ENCODE measurements around the gene SLC22A23. TPM values are rescaled to one million over a fixed set of nuclear protein-coding genes. Genes with fewer than 3 reads are reported as not detected.

Gene SLC22A23
- total RNA-seq, 1 donor from 2014 or later, result 27.8 TPM

DNA sequence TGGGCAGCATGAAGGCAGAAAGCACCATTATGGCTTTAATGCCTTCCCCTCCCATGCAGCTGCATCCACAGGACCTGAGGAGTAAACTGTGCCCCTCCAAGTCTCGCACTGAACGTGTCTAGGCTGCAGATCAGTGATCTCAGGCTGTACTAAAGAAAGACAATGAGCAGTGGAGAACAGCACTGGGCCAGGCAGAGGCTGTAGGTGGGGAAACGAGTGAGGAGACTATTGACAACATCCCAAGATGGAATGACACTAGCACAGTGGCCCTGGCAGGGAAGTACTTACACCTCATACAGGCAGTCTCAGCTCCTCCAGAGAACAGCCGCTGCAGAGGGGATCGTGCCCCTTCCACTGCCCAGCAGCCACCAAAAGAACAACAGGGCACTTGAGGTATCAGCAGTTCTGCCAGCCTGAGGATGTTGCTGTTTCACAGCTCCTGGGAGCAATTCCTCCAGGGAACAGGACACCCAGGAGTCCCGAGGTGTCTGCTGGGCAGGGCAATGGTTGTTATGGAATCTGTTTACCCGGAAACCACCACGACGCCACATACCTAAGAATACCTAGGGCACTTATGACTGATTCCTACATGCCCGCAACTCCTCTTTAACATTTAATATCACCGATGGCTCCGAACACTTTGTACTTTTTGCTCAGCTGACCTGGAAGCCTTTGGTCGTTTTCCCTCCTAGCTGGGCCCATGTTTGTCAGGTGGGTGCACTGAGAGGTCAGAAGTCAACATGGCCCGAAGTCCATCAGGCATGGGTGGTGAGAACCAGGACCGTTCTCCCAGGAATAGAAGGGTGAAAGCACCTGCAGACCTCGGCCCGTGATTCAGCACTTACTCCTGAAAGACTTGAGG, 79.1 kb downstream of the SLC22A23 start:
- H3K36me3 ChIP-seq, result no peaks in the 10 kb centered on the region
- DNase-seq (peak; percentile 55), ATAC-seq (peak; percentile 90)
- H3K27ac ChIP-seq, result peak overlapping the region; percentile 56
- H3K4me1 ChIP-seq, result peaks cover 15% of the 10 kb centered on the region
- TF ChIP-seq, protein P1, sequence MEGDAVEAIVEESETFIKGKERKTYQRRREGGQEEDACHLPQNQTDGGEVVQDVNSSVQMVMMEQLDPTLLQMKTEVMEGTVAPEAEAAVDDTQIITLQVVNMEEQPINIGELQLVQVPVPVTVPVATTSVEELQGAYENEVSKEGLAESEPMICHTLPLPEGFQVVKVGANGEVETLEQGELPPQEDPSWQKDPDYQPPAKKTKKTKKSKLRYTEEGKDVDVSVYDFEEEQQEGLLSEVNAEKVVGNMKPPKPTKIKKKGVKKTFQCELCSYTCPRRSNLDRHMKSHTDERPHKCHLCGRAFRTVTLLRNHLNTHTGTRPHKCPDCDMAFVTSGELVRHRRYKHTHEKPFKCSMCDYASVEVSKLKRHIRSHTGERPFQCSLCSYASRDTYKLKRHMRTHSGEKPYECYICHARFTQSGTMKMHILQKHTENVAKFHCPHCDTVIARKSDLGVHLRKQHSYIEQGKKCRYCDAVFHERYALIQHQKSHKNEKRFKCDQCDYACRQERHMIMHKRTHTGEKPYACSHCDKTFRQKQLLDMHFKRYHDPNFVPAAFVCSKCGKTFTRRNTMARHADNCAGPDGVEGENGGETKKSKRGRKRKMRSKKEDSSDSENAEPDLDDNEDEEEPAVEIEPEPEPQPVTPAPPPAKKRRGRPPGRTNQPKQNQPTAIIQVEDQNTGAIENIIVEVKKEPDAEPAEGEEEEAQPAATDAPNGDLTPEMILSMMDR (IDR thresholded peaks at IDR 0.05), result no peak
- no peak overlapping the region for H3K4me3 ChIP-seq
- intact Hi-C loops (cut with DNase I), result no loop called here
- no peaks in the 10 kb centered on the region for H3K27me3 ChIP-seq (ENCODE audit: low read depth)
- no peaks in the 10 kb centered on the region for H3K9me3 ChIP-seq

DNA sequence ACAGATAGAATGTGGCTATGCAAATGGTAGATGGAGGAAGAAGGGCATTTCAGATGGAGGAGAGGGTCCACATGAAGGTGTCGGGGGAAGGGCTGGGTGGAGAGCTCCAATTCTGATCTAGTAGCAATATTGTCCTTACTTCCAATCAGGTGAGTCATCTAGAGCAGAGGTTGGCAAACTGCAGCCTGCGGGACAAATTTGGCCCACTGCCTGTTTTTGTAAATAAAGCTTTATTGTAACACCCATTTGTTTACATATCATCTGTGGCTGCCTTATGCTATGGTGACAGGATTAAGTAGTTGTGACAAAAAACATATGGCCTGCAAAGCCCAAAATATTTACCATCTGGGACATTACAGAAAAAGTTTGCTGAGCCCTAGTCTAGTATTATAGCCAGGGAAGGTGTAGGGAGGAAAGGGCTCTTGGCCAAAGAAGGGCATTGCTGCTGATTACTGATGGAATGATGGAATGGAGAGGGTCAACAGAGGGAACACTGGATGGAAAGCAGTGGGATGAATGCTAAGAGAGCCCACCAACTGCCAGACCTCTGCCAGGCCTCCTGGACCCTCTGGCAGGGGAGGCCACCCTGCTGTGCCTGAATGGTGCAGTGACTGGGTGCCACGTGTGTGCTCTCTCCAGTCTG, 79.8 kb downstream of the SLC22A23 start:
- Histone ChIP-seq H3K27me3 (ENCODE audit: low read depth) (no peaks in the 10 kb centered on the region), H3K4me1 (peaks cover 15% of the 10 kb centered on the region), H3K9me3 (no peaks in the 10 kb centered on the region), H3K4me3 (no peak overlapping the region), H3K36me3 (no peaks in the 10 kb centered on the region), H3K27ac (peak overlapping the region; percentile 56)
- intact Hi-C loops (cut with DNase I), result no loop called here
- ATAC-seq (no peak), DNase-seq (no peak)
- TF ChIP-seq, protein P1 (IDR thresholded peaks at IDR 0.05), result no peak

- peaks cover 10% of the 10 kb centered on the region for H3K4me1 ChIP-seq
- H3K27ac ChIP-seq, result no peak overlapping the region
- H3K4me3 ChIP-seq, result no peak overlapping the region
- intact Hi-C loops (cut with DNase I), result no loop called here
- H3K9me3 ChIP-seq, result no peaks in the 10 kb centered on the region
- no peaks in the 10 kb centered on the region for H3K27me3 ChIP-seq (ENCODE audit: low read depth)
- no peak for ATAC-seq
- H3K36me3 ChIP-seq, result no peaks in the 10 kb centered on the region
- DNase-seq, result no peak
- TF ChIP-seq, protein P1 (IDR thresholded peaks at IDR 0.05), result no peak
Measured at GRCh38 chr6:3376064-3376463, 80.8 kb downstream of the SLC22A23 start.

DNA sequence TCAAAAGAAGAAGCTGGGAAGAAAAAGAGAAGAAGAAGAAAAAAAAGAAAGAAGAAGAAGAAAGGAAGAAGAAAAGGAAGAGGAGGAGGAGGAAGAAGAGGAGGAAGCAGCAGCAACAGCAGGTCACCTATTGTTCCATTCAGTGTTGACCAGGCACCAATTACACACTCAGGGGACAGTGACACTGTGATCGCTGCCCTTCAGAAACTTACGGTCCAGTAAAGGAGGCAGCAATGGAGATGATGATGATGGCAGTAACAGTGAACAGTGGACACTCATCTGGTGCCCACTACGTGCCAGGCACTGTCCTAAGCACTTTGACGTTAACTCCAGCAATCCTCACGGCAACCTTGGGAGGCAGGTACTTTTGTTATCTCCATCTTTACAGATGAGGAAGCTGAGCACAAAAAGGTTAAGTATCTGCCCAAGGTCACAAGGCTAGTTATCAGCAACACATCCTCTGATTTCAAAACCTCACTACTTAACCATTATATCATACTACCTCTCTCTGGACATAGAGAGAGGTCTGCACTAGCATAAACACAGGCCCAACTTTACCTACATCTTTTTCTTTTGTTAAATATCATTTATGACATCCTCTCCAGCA, 83.2 kb downstream of the SLC22A23 start:
- peaks cover 3% of the 10 kb centered on the region for H3K4me1 ChIP-seq
- ATAC-seq, result no peak
- H3K27me3 ChIP-seq (ENCODE audit: low read depth), result no peaks in the 10 kb centered on the region
- no peak for DNase-seq
- intact Hi-C loops (cut with DNase I), result no loop called here
- TF ChIP-seq, protein P1 (IDR thresholded peaks at IDR 0.05), result no peak
- no peak overlapping the region for H3K4me3 ChIP-seq
- H3K36me3 ChIP-seq, result no peaks in the 10 kb centered on the region
- H3K9me3 ChIP-seq, result no peaks in the 10 kb centered on the region
- H3K27ac ChIP-seq, result no peak overlapping the region

DNA sequence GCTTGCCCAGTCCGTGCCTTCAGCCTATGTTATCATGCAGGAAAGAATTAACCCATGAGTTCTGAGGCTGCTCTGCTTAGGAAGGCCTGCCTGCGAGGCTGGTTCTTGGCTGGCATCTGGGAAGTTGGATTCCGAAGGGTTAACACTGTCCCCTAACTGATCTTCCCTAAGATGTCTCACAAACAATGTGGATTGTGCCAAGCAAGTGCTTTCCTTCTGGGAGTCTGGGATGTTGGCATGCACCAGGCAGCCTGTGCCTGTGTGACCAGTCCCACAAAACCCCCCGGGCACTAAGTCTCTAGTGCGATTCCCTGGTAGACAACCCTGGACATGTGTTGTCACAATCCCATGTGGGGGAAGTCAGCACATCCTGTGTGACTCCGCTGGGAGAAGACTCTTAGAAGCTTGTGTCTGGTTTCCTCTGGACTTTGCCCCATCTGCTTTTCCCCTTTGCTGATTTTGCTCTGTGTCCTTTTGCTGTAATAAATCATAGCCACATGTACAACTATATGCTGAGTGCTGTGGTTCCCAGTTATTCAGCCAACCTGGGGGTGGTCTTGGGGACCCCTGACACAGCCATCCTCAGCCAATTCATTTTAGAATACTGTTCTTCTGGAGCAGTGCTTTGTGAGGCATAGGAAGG, 83.8 kb downstream of the SLC22A23 start:
- no peaks in the 10 kb centered on the region for H3K36me3 ChIP-seq
- DNase-seq (no peak), ATAC-seq (no peak)
- H3K27me3 ChIP-seq (ENCODE audit: low read depth), result no peaks in the 10 kb centered on the region
- H3K9me3 ChIP-seq, result no peaks in the 10 kb centered on the region
- H3K4me3 ChIP-seq, result no peak overlapping the region
- TF ChIP-seq, protein P1 (IDR thresholded peaks at IDR 0.05), result no peak
- intact Hi-C loops (cut with DNase I), result no loop called here
- H3K4me1 ChIP-seq, result peaks cover 3% of the 10 kb centered on the region
- no peak overlapping the region for H3K27ac ChIP-seq
